Amniotic epithelial cell (primary cell): ENCODE results near the gene ATG2B.
"Not testable (repeated sequence)": the region's sequence is repeated elsewhere in the genome, so short reads cannot be mapped to it uniquely, and the experiment has no call there.

Experiments
- DNase-seq: peaks from one replicate; pipeline ENCODE4 v3.0.0-alpha.2; 2010; ENCODE audit warnings: low read depth

Gene ATG2B

GRCh38 chr14:96380735-96381134 lies 17.6 kb upstream of the ATG2B start:
- no peak for DNase-seq

GRCh38 chr14:96376093-96376492 lies 13.0 kb upstream of the ATG2B start:
- no peak for DNase-seq

GRCh38 chr14:96373538-96373937 lies 10.4 kb upstream of the ATG2B start:
- DNase-seq, result no peak

GRCh38 chr14:96370528-96370927 lies 7.4 kb upstream of the ATG2B start:
- DNase-seq, result no peak

GRCh38 chr14:96368534-96368933 lies 5.4 kb upstream of the ATG2B start:
- peak; percentile 19 for DNase-seq

- no peak for DNase-seq
Observed at GRCh38 chr14:96364962-96365361, 1.8 kb upstream of the ATG2B start.

GRCh38 chr14:96363751-96364336 lies 703 bp upstream of the ATG2B start:
- peak; percentile 75 for DNase-seq

GRCh38 chr14:96362071-96362964 lies 823 bp downstream of the ATG2B start:
- DNase-seq, result peak; percentile 67

- DNase-seq, result no peak
Observed at GRCh38 chr14:96359959-96360358, 3.2 kb downstream of the ATG2B start.

GRCh38 chr14:96357216-96357615 lies 5.9 kb downstream of the ATG2B start:
- no peak for DNase-seq

GRCh38 chr14:96354246-96354645 lies 8.9 kb downstream of the ATG2B start:
- DNase-seq, result no peak

- DNase-seq, result peak; percentile 29
Observed at GRCh38 chr14:96352708-96353107, 10.4 kb downstream of the ATG2B start.

- DNase-seq, result peak; percentile 33
Observed at GRCh38 chr14:96351986-96352385, 11.2 kb downstream of the ATG2B start.

- peak; percentile 18 for DNase-seq
Observed at GRCh38 chr14:96349286-96350075, 13.7 kb downstream of the ATG2B start.

GRCh38 chr14:96347957-96348356 lies 15.2 kb downstream of the ATG2B start:
- DNase-seq, result not testable (repeated sequence)

GRCh38 chr14:96345669-96346068 lies 17.5 kb downstream of the ATG2B start:
- DNase-seq, result no peak

- DNase-seq, result no peak
Observed at GRCh38 chr14:96341323-96341722, 21.8 kb downstream of the ATG2B start.

- DNase-seq, result no peak
Observed at GRCh38 chr14:96338551-96338950, 24.6 kb downstream of the ATG2B start.

GRCh38 chr14:96324219-96324618 lies 38.9 kb downstream of the ATG2B start:
- no peak for DNase-seq

- DNase-seq, result no peak
Observed at GRCh38 chr14:96320605-96321004, 42.5 kb downstream of the ATG2B start.

GRCh38 chr14:96318836-96319235 lies 44.3 kb downstream of the ATG2B start:
- DNase-seq, result no peak

- DNase-seq, result peak; percentile 2
Observed at GRCh38 chr14:96316087-96316486, 47.1 kb downstream of the ATG2B start.

GRCh38 chr14:96310906-96311305 lies 52.2 kb downstream of the ATG2B start:
- DNase-seq, result no peak
